LHCN-M2 (cell line): ENCODE data around the gene HERC2. TPM values are rescaled to one million over a fixed set of nuclear protein-coding genes. Genes with fewer than 3 reads are reported as not detected.
"Not testable (repeated sequence)": the region's sequence is repeated elsewhere in the genome, so short reads cannot be mapped to it uniquely, and the experiment has no call there.

Source experiments
- DNase-seq: peaks from one replicate; pipeline ENCODE4 v3.0.0-alpha.2; 2012; ENCODE audit warnings: low read depth
- polyA plus RNA-seq: library from polyadenylated mRNA; unstranded; fragments of >200 nt; gene quantifications from one replicate; pipeline ENCODE4 v1.2.1, GENCODE V29; 2012; ENCODE audit warnings: missing spikeins
- total RNA-seq: library from RNA; depleted of rRNA; stranded (reverse); fragments of >200 nt; gene quantifications from 2 replicates; pipeline ENCODE4 v1.2.3, GENCODE V29; 2014; rRNA removed

Gene HERC2, protein sequence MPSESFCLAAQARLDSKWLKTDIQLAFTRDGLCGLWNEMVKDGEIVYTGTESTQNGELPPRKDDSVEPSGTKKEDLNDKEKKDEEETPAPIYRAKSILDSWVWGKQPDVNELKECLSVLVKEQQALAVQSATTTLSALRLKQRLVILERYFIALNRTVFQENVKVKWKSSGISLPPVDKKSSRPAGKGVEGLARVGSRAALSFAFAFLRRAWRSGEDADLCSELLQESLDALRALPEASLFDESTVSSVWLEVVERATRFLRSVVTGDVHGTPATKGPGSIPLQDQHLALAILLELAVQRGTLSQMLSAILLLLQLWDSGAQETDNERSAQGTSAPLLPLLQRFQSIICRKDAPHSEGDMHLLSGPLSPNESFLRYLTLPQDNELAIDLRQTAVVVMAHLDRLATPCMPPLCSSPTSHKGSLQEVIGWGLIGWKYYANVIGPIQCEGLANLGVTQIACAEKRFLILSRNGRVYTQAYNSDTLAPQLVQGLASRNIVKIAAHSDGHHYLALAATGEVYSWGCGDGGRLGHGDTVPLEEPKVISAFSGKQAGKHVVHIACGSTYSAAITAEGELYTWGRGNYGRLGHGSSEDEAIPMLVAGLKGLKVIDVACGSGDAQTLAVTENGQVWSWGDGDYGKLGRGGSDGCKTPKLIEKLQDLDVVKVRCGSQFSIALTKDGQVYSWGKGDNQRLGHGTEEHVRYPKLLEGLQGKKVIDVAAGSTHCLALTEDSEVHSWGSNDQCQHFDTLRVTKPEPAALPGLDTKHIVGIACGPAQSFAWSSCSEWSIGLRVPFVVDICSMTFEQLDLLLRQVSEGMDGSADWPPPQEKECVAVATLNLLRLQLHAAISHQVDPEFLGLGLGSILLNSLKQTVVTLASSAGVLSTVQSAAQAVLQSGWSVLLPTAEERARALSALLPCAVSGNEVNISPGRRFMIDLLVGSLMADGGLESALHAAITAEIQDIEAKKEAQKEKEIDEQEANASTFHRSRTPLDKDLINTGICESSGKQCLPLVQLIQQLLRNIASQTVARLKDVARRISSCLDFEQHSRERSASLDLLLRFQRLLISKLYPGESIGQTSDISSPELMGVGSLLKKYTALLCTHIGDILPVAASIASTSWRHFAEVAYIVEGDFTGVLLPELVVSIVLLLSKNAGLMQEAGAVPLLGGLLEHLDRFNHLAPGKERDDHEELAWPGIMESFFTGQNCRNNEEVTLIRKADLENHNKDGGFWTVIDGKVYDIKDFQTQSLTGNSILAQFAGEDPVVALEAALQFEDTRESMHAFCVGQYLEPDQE (N-terminal part only)
- 34.8 and 37.1 TPM in 2 replicates for total RNA-seq
- 25.2 TPM for polyA plus RNA-seq

DNA sequence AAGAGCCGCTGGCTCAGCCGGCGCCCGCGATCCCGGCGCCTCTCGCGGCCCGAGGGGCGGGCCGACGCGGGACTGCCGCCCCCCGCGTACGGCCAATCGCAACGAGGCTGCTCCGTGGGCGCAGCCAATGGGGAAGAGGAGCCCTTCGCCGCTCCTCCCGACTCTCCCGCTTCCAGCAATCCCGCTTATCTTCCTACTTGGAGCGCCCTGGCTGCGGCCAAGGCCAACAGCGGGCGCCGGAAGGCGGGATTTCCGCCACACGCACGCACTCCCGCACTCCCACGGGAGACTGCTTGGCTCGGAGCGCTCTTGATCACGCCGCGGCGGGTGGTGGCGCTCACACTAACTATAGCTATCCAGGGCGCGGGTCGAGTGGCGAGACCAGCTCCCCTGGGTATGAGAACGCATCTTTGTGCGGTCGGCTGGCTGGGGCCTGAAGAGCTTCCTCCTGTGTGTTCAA, at the start of gene HERC2:
TSS of gene HERC2 (minus strand) at position 51 of the 460 bp plus-strand sequence. CDS start 746 bp downstream, outside the sequence.
- not testable (repeated sequence) for DNase-seq

DNA sequence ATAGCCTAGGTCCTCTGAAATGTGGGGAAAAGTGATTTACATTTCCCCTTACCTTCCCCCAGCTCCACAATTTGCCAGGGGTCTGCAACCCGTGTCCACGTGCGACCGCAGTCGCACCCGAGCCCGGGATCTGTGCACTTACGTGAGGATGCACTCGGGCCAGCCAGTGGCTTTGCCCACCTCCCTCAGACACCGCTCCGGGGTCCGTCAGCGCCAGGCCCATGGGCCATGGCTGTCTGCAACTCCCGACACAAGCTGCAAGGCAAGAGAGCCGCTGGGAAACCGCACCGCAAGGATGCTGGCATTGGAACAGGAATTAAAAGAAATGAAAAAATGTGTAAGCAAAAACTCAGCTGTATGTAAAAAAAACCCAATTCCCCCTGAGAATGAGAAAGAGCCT, 43.5 kb upstream of the HERC2 start:
- DNase-seq = not testable (repeated sequence)

DNA sequence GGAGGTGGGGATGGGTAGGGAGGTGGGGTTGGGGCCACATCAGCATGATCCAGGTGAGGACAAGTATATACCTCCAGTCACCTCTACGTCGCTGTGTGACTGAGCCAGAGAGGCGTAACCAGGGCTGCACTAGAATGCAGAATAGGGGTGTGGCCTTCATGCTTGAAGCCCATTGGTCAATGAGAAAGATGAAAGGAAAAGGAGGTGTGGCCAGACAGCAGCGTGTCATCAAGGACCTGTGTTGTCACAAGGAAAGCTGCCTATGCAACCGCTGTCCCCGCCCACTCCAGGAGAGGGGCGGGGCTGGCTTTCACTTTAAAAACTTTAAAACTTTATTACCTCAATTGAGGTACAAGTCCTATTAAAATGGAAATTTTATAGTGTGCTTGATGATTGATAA, 36.0 kb upstream of the HERC2 start, which contains the start of gene GOLGA6L24:
TSS of gene GOLGA6L24 (minus strand) at position 101 of the 400 bp plus-strand sequence. CDS start at position 40, 61 bp downstream.
- not testable (repeated sequence) for DNase-seq

DNA sequence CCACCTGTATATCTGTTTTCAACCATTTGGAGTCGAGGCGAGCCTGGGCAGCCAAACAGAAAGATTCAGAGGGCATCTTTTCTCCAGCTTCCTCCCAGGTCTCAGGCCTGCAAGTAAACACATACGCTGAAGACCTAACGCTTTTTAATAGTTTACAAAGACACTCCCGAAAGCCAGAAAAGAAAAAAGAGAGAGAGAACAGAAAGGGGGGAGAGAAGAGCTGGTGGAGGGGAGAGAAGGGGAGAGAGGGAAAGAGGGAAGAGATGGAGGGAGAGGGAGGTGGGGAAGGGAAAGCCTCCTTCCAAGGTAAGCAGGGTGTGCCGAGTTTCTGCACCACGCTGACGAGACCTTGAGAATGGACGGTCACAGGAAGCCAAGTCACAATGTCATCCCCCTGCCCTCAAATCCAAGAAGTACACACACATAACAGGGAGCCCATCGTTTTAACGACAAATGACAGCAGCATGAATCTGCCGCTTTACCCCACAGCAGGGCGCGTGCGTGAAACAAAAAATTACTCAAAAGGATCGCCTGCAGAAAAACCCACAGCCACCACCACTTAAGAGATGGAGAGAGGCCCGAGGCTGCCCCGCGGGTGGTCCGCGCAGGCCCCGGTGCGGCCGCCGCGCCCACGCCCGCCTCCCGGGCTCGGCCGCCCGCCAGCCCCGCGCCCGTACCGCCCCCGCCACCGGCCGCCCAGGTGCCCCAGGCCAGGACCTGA, 461 bp downstream of the HERC2 start:
- DNase-seq = not testable (repeated sequence)

DNA sequence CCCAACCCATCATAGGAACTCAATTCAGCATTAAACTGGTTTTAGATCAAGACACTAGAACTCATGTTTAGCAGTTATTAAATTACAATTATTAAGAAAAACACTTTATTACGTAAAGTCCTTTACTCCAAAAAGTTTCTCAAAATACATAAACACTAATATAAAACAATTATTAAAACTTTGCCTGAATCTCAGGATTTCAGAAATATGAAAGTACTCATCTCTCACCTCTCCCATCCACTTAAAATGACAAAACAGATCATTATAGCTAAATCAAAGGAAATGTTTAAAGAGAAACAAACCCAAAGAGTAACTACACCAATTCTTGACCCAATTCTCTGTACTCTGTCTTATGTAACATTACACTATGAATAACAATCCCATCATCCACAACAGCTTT, 2.3 kb downstream of the HERC2 start:
- DNase-seq = not testable (repeated sequence)

DNA sequence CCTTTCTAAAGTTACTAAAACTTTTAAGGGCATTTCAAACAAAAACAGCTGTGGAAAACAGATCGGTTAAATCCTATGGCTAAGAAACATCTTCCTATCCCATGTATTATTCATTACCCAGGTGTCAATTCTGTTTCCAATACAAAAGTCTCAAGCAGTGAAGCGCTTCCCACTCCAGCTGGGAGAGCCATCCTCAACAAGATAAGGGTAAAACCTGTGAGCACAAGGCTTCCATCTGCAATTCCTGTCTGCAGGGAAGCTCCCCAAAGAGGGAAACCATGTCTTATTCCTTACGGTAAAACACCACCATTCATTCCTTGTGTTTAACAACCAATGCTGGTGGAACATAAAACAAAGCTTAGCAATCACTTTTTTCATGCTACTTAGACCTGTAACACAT, 3.2 kb downstream of the HERC2 start:
- not testable (repeated sequence) for DNase-seq

DNA sequence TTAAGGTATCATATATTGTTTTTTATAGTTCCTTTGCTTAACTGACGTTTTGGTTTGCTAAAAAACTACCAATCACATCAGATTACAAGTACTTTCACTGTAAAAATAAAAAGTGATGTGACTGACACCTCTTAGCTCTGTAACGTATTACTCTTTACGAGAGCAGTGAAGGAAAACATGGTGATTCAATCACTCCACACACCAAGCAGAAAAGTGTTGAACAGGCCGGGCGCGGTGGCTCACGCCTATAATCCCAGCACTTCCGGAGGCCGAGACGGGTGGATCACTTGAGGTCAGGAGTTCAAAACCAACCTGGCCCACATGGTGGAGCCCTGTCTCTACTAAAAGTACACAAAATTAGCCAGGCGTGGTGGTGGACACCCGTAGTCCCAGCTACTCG, 3.9 kb downstream of the HERC2 start:
- not testable (repeated sequence) for DNase-seq

DNA sequence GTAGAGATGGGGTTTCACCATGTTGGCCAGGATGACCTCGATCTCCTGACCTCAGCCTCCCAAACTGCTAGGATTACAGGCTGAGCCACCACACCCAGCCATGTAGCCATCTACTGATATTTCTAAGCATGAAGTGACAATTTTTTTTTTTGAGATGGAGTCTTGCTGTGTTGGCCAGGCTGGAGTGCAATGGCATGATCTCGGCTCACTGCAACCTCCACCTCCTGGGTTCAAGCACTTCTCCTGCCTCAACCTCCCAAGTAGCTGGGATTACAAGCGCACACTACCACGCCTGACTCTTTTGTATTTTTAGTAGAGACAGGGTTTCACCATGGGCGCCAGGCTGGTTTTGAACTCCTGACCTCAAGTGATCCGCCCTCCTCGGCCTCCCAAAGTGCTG, 5.0 kb downstream of the HERC2 start:
- DNase-seq = not testable (repeated sequence)

DNA sequence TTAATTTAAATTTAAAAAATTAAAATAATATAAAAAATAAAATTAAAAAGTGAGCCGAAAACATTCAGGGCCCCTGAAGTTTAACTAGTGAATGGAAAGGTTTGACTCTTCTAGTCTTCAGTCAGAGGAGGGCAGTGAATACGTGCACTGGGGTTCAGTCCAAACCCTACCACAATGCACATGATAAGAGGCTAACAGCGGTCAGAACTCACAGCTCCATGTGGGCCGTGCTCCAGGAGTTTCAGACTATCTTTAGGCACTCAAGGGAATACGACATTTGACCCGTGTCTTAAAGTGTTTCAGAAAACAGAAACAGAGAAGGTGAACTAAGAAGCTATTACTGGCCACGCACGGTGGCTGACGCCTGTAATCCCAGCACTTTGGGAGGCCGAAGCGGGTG, 11.5 kb downstream of the HERC2 start:
- not testable (repeated sequence) for DNase-seq

DNA sequence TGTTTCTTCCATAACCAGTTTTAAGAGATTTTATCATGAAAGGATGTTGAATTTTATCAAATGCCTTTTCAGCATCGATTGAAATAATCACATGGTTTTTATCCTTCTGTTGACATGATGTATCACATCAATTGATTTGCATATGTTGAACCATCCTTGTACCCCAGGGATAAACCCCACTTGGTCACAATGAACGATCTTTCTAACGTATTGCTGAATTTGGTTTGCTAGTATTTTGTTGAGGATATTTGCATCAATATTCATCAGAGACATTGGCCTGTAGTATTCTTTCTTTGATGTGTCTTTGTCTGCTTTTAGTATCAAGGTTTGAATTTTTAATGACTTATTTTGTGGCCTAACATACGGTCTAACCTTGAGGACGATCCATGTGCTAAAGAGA, 13.3 kb downstream of the HERC2 start:
- DNase-seq = not testable (repeated sequence)

DNA sequence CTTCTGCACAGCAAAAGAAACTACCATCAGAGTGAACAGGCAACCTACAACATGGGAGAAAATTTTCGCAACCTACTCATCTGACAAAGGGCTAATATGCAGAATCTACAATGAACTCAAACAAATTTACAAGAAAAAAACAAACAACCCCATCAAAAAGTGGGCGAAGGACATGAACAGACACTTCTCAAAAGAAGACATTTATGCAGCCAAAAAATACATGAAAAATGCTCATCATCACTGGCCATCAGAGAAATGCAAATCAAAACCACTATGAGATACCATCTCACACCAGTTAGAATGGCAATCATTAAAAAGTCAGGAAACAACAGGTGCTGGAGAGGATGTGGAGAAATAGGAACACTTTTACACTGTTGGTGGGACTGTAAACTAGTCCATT, 16.3 kb downstream of the HERC2 start:
- DNase-seq = not testable (repeated sequence)

DNA sequence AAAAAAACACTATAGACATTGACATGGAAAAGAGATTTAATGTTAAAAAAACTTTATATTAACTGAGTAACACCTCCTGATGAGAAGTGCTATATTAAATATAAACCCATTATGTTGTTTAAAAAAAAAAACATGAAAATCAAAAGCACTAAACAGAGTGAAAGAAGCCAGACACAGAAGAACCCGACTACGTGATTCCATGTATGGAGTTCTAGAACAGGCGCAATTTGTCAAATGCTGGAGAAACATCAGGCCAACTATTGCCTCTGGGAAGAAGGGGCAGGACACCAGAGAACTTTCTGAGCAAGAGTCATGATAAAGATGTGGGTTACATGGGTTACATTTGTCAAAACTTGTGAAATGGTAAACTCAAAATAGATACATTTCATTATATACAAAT, 24.5 kb downstream of the HERC2 start:
- not testable (repeated sequence) for DNase-seq

DNA sequence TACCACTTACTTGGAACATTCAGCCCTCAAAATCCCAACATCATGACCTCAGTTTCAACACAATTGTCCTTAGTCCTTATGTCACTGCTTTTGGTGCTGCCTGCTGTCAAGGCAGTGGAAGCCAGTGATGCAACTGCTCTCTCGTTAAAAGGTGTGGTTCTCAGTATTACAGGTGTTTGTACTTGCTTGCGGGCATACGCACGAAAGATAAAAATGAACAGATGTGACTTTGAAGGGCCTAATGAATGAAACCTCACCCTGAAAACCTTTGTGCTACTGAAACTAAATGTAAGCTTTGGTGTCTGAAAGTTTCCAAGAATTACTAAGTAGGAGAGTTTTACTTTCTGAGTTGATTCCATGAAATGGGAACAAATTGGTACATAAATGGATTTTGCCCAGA, 25.2 kb downstream of the HERC2 start:
- not testable (repeated sequence) for DNase-seq

DNA sequence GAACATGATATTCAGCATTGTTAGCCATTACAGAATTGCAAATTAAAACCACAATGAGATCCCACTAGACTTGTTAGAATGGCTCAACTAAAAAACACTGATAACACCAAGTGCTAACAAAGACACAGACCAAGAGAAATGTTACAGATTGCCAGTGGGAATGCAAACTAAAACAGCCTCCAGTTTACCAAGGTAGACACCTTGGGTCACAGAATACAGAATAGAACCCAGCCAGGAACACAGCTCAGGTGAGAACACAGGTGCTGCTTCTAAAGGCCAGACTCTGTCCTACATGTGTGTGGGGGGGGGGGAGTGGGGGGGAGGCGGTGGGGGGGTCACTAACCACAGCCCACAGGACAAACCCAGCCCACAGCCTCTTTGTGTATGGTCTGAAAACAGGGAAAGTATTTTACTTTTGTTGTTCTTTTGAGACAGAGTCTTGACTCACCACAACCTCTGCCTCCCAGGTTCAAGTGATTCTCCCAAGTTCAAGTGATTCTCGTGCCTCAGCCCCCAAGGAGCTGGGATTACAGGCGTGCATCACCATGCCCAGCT, 26.9 kb downstream of the HERC2 start:
- DNase-seq = peak; percentile 19

DNA sequence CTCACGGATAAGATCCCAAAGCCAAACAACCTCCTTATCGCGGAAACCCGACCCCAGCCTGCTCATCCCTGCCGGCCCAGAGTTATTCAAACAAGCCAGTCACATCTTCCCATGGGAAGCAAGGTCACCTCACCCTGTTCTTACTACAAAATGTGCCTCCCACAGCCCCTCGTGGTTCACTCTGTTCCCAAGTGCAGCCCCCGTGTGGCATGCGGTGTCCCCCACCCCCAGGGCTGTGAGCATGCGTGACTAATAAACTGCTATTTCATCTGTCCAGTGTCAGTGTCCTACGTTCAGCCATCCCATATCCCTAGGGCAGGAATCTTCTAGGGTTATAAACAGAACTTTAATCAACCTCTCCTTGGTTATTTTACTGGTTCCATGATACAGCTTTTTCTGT, 27.4 kb downstream of the HERC2 start:
- peak; percentile 10 for DNase-seq

DNA sequence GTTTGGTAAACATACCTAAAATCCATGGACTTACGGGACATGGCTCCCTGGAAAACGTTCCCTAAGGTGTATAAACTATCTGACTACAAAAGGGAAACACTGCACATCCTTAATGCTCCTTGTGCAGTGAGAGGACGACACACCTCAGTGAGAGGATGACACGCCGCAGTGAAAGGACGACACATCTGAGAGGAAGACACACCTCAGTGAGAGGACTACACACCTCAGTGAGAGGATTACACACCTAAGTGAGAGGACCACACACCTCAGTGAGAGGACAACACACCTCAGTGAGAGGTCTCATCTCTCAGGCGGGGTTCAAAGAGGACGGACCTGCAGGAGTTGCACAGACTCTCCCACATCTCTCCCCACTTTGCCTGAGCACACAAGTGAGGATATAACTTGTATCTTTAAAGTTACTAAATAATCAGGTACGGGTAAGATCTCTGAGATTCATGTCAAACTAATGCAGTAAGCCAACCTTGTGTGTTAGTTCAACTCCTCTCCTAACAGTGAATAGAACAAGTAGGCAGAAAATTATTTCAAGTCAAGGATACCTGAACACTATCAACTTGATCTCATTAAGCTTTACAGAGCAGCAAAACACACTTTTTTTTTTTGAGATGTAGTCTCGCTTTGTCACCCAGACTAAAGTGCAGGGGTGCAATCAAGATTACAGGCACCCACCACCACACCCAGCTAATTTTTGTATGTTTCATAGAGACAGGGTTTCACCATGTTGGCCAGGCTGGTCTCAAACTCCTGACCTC, 32.1 kb downstream of the HERC2 start:
- DNase-seq = no peak

DNA sequence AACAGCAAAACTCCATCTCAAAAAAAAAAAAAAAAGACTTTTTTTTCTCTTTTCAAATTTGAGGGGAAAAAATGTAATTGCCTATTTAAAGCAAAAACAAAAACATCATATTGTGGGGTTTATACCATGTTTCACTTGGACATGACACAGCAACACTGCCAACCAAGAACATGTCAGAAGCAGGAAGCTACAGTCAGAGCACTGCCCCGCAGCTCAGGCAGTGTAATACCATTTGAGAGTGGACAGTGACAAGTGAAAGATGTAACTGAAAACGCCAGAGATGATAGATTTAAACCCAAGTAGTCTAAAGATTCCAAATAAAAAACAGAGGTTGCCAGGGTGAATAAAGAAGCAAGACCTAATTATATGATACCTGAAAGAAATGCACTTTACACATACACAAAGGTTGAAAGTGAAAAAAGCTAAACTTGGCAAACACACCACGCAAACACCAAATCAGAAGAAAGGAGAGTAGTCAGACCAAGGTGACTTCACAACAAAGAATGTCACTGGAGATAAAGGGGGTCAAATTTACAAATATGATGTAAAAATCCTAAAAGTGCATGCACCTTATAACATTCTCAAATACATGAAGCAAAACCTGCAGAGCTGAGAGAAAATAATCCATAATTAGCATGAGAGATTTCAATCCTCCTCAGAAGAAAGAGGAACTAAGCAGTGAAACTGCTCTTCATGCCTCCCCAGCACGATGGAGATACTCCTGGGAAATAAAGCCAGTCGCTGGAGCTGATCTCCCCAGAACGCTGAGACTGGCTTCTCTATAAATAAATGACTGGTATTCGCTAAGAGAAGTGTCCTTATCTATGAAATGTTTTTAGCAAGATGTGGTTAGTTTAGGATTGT, 32.9 kb downstream of the HERC2 start:
- not testable (repeated sequence) for DNase-seq

DNA sequence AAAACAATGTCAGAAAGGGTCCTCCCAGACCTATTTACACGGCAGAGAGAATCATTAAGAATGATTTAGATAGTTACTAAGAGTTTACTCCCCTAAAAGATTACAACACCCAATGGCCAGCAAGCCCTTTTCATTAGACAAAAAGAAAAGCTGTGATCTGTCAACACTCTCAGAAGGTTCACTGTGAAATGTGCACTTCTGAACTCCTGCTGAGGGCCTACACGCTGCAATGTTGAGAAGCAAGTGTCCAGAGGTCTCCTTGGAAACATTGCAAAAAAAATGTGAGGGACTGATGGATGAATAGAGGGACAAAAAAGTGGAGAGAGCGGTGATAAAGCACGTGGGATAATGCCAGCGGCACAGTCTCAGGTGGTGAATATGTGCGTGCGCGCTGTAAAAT, 35.3 kb downstream of the HERC2 start:
- DNase-seq = not testable (repeated sequence)
